Stimulated activated CD4-positive, alpha-beta T cell treated with anti-CD3 and anti-CD28 coated beads, Interleukin-1b, Interleukin-23, amount 100 ng/mL, for 4 hours (primary cell): ENCODE measurements around the gene RGS7.
"Not testable (repeated sequence)": the region's sequence is repeated elsewhere in the genome, so short reads cannot be mapped to it uniquely, and the experiment has no call there.

Experiments used
- DNase-seq, 2 donors: peaks; one replicate each; pipeline ENCODE4 v3.0.0-alpha.2; 2020; ENCODE audit warnings: low read depth in 2 of 2

The RGS7 gene

GRCh38 chr1:241272828-241273227 is 84.2 kb downstream of the RGS7 start:
- DNase-seq: no peak

GRCh38 chr1:241271427-241271826 is 85.6 kb downstream of the RGS7 start:
- DNase-seq: no peak

GRCh38 chr1:241270016-241270415 is 87.0 kb downstream of the RGS7 start:
- no peak for DNase-seq

GRCh38 chr1:241269116-241269515 is 87.9 kb downstream of the RGS7 start:
- no peak for DNase-seq

GRCh38 chr1:241266121-241266520 is 90.9 kb downstream of the RGS7 start:
- DNase-seq: no peak

DNA sequence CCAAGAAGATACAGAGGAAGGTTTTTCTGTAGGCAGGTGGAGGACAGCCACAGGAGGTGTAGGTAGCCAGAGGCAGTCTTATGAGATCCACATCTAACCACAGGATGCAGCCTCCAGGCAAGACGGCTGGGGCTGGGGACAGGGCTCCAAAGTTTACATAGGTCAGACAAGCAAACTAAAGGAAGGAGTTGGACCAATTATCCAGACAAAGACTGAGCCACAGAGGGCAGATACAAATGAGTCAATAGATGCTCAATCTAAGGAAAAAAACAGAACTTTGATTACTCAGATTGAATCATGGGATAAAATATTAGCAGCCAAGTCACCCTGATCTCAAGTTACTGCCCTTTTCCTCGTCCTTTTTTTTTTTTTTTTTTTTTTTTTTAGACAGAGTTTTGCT is 91.6 kb downstream of the RGS7 start:
- DNase-seq: no peak

DNA sequence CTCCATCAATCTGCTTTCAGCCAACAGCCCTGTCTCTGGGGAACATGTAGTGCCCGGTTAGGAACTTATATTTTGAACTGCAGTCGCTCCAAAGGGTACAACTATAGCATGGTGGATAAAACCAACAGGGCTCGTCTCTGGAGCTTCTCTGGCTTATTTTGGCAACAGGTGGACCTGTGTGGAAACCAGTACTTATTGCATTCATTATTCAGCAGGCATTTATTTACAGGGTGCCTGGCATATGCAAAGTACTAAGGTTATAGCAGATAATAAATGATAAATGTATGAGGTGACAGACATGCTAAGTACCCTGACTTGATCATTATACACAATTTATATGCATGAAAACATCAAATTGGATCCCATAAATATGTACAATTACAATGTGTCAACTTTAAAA is 93.7 kb downstream of the RGS7 start:
- DNase-seq: no peak

- DNase-seq: no peak
Observed at GRCh38 chr1:241253471-241253870, 103.5 kb downstream of the RGS7 start.

DNA sequence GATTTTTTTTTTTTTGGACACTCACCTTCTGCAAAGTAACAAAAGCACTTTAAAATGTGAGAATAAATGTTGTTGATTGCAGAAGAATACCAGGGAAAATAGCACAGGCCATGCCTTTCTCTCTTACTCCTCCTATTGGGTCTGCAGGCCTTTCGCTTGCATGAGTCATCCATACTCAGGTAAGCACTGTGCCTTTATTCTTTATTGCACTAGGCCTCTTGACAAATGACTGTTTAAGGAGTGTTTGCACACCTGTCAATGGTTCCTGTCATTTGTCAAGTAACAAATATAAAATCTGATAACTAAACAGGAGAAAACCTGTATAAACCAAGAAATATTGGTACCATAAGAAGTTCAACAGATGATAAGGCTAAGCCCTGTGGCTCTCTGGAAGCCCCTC is 106.5 kb downstream of the RGS7 start:
- no peak for DNase-seq

GRCh38 chr1:241240069-241240468 is 116.9 kb downstream of the RGS7 start:
- DNase-seq: no peak

- no peak for DNase-seq
Observed at GRCh38 chr1:241237873-241238272, 119.1 kb downstream of the RGS7 start.

GRCh38 chr1:241235256-241235897 is 121.6 kb downstream of the RGS7 start:
- no peak for DNase-seq

- no peak for DNase-seq
Observed at GRCh38 chr1:241229711-241230110, 127.3 kb downstream of the RGS7 start.

GRCh38 chr1:241229216-241229615 is 127.8 kb downstream of the RGS7 start:
- no peak for DNase-seq

DNA sequence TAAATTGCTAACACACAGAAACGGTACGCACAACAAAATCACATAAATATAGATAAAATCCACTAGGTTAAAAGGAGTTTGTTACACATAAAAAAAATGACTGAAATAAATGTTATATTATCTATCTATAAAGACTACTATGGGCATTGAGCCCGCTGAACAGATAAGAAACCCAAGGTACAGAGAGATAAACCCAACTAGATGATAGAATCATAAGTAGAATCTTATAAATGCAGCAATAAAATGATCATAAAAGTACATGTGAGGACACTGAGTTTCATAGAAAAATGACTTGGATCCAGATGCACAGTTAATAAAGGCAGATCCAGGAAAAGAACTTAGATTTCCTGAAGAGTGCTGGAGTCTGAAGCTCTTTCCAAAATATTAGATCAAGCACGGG is 128.7 kb downstream of the RGS7 start:
- no peak for DNase-seq

DNA sequence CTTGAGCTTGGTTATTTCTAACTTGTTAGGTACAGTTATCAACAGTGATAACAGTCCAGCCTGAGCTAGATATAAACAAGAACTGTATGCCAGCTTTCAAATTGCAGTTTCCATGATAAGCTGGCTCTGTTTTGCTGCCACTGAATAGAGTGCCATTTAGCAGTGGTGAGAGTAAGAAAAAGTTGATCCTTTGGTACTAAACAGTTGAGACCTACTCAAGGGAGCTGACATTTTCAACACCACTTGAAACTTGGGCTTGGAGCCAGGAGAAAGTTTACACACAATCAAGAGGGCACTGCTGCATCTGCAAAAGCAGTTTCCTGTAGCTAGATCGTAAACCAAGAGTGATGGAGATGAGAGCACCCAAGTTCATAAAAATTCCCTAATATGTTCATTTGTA is 131.3 kb downstream of the RGS7 start:
- DNase-seq: no peak

DNA sequence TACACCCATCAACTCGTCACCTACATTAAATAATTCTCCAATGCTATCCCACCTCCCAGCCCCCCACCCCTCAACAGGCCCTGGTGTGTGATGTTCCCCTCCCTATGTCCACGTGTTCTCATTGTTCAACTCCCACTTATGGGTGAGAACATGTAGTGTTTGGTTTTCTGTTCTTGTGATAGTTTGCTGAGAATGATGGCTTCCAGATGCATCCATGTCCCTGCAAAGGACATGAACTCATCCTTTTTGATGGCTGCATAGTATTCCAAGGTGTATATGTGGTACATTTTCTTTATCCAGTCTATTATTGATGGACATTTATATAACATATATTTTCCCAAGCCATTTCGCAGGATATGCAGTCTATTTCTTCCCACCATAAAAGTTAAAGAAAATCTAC is 132.8 kb downstream of the RGS7 start:
- not testable (repeated sequence) for DNase-seq

DNA sequence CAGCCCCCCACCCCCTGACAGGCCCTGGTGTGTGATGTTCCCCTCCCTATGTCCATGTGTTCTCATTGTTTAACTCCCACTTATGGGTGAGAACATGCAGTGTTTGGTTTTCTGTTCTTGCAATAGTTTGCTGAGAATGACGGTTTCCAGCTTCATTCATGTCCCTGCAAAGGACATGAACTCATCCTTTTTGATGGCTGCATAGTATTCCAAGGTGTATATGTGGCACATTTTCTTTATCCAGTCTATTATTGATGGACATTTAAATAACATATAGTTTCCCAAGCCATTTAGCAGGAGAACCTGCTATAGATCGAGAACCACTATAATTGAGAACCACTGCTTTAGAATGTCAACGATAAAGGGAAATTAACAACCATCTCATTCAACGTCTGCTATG is 134.2 kb downstream of the RGS7 start:
- not testable (repeated sequence) for DNase-seq

GRCh38 chr1:241221319-241221718 is 135.7 kb downstream of the RGS7 start:
- DNase-seq: no peak

- DNase-seq: not testable (repeated sequence)
Observed at GRCh38 chr1:241220913-241221312, 136.1 kb downstream of the RGS7 start.

- DNase-seq: no peak
Observed at GRCh38 chr1:241219449-241219848, 137.6 kb downstream of the RGS7 start.

- no peak for DNase-seq
Observed at GRCh38 chr1:241217516-241217915, 139.5 kb downstream of the RGS7 start.

- no peak for DNase-seq
Observed at GRCh38 chr1:241215683-241216082, 141.3 kb downstream of the RGS7 start.

- DNase-seq: no peak
Observed at GRCh38 chr1:241215203-241215602, 141.8 kb downstream of the RGS7 start.
